ENCODE results near the gene MTG1.

Gene MTG1

GRCh38 chr10:133394801-133395221 lies 854 bp downstream of the MTG1 start:
- peak overlapping the region; percentile 95 for H3K4me3 ChIP-seq (ENCODE audit: low read depth, low read length)
- TF ChIP-seq CTCF (IDR thresholded peaks at IDR 0.05; ENCODE audit: low read depth, low read length), result no peak

- TF ChIP-seq CTCF (IDR thresholded peaks at IDR 0.05; ENCODE audit: low read depth, low read length), result no peak
- H3K4me3 ChIP-seq (ENCODE audit: low read depth, low read length), result no peak overlapping the region
Observed at GRCh38 chr10:133396035-133396624, 2.2 kb downstream of the MTG1 start.

- no peak for TF ChIP-seq CTCF (IDR thresholded peaks at IDR 0.05; ENCODE audit: low read depth, low read length)
- H3K4me3 ChIP-seq (ENCODE audit: low read depth, low read length), result no peak overlapping the region
Observed at GRCh38 chr10:133397938-133398337, 4.0 kb downstream of the MTG1 start.

GRCh38 chr10:133399123-133399601 lies 5.2 kb downstream of the MTG1 start:
- no peak for TF ChIP-seq CTCF (IDR thresholded peaks at IDR 0.05; ENCODE audit: low read depth, low read length)
- H3K4me3 ChIP-seq (ENCODE audit: low read depth, low read length), result no peak overlapping the region

- no peak for TF ChIP-seq CTCF (IDR thresholded peaks at IDR 0.05; ENCODE audit: low read depth, low read length)
- H3K4me3 ChIP-seq (ENCODE audit: low read depth, low read length), result no peak overlapping the region
Observed at GRCh38 chr10:133400624-133401424, 6.9 kb downstream of the MTG1 start.

- TF ChIP-seq CTCF (IDR thresholded peaks at IDR 0.05; ENCODE audit: low read depth, low read length), result no peak
- H3K4me3 ChIP-seq (ENCODE audit: low read depth, low read length), result no peak overlapping the region
Observed at GRCh38 chr10:133401500-133401899, 7.5 kb downstream of the MTG1 start.
